BJ (cell line): ENCODE results near the gene SIPA1L3. TPM values are rescaled to one million over a fixed set of nuclear protein-coding genes. Genes with fewer than 3 reads are reported as not detected.

Experiments
- CTCF ChIA-PET: fragments of 350-600 bp; formaldehyde crosslinking; extraction: SDS; loops from one replicate; lab custom pipeline; 2021; ENCODE audit warnings: antibody characterized with exemption, inconsistent platforms; lab: Yijun Ruan, JAX
- POLR2A ChIA-PET: fragments of 300-600 bp; sonication (Branson Sonifier 250); formaldehyde crosslinking; extraction: SDS; loops from one replicate; lab custom pipeline; 2021; ENCODE audit warnings: antibody characterized with exemption; lab: Charles Lee
- DNase-seq: peaks from one replicate; pipeline ENCODE4 v3.0.0-alpha.2; 2011; ENCODE audit warnings: low read depth
- H3K27me3 ChIP-seq: 2 replicates; pipeline ENCODE4 v1.6.0; 2011; ENCODE audit warnings: low read length; ENCODE audit not compliant: control insufficient read depth, insufficient read depth
- H3K36me3 ChIP-seq: 2 replicates; pipeline ENCODE4 v1.5.1; 2011; ENCODE audit warnings: low read length; ENCODE audit not compliant: control insufficient read depth, insufficient read depth
- H3K4me3 ChIP-seq: 2 replicates; pipeline ENCODE4 v1.5.1; 2011; ENCODE audit warnings: low read depth, mild to moderate bottlenecking, control low read depth, low read length
- CTCF ChIP-seq: IDR thresholded peaks from 2 replicates; pipeline ENCODE4 v1.5.1; 2011; ENCODE audit warnings: low read depth, mild to moderate bottlenecking, control low read depth, inconsistent platforms, low read length, moderate library complexity; ENCODE audit not compliant: insufficient read depth
- polyA plus RNA-seq: library from polyadenylated mRNA; depleted of rRNA; stranded (reverse); fragments of >200 nt; gene quantifications from 2 replicates; pipeline ENCODE4 v1.2.3, GENCODE V29; 2011

SIPA1L3 gene
- polyA plus RNA-seq, 1 experiment, result 4.5 TPM

- Histone ChIP-seq H3K36me3 (no peaks in the 10 kb centered on the region), H3K4me3 (no peak overlapping the region), H3K27me3 (no peaks in the 10 kb centered on the region)
- ChIA-PET POLR2A (no interaction called here), CTCF (interaction anchor here (1.0 to 1.1 kb wide), 2 partner anchors 31 to 88 kb away, joined by 3 to 4 read pairs; no protein-coding TSS in a partner anchor)
- no peak for DNase-seq
- no peak for TF ChIP-seq CTCF
Observed at GRCh38 chr19:37990362-37990761, 83.4 kb downstream of the SIPA1L3 start.

GRCh38 chr19:37991176-37991835 lies 84.3 kb downstream of the SIPA1L3 start:
- no peak for DNase-seq
- no peaks in the 10 kb centered on the region for H3K36me3 ChIP-seq
- TF ChIP-seq CTCF, result no peak
- ChIA-PET CTCF (interaction anchor here (0.6 to 1.1 kb wide), 3 partner anchors 30 to 137 kb away, joined by 3 to 4 read pairs (median 3); no protein-coding TSS in a partner anchor), POLR2A (interaction anchor here (0.6 to 1.2 kb wide), 2 partner anchors 13 to 1876 kb away, joined by 3 to 6 read pairs; partner anchors contain the start of gene TBCB)
- H3K4me3 ChIP-seq, result no peak overlapping the region
- H3K27me3 ChIP-seq, result no peaks in the 10 kb centered on the region

- no peaks in the 10 kb centered on the region for H3K36me3 ChIP-seq
- no peak; the same call in 1 of the 2 replicates for TF ChIP-seq CTCF
- DNase-seq, result no peak
- H3K27me3 ChIP-seq, result no peaks in the 10 kb centered on the region
- CTCF ChIA-PET, result interaction anchor here (0.6 to 1.2 kb wide), 2 partner anchors 89 to 136 kb away, joined by 3 to 4 read pairs; no protein-coding TSS in a partner anchor
- H3K4me3 ChIP-seq, result no peak overlapping the region
- POLR2A ChIA-PET, result interaction anchor here (1.2 kb wide), 1 partner anchor 12 kb away, joined by 6 read pairs; no protein-coding TSS in a partner anchor
Observed at GRCh38 chr19:37991841-37992248, 84.8 kb downstream of the SIPA1L3 start.

GRCh38 chr19:37992761-37993160 lies 85.8 kb downstream of the SIPA1L3 start:
- H3K4me3 ChIP-seq, result no peak overlapping the region
- ChIA-PET POLR2A (no interaction called here), CTCF (interaction anchor here (0.9 to 1.8 kb wide), 3 partner anchors 11 to 90 kb away, joined by 4 to 6 read pairs (median 4); partner anchors contain the start of genes SIPA1L3 and WDR87)
- DNase-seq, result no peak
- no peak for TF ChIP-seq CTCF
- no peaks in the 10 kb centered on the region for H3K36me3 ChIP-seq
- no peaks in the 10 kb centered on the region for H3K27me3 ChIP-seq

GRCh38 chr19:37994823-37995130 lies 87.8 kb downstream of the SIPA1L3 start:
- no peak for DNase-seq
- Histone ChIP-seq H3K36me3 (no peaks in the 10 kb centered on the region), H3K27me3 (no peaks in the 10 kb centered on the region), H3K4me3 (no peak overlapping the region)
- no peak for TF ChIP-seq CTCF
- POLR2A ChIA-PET, result no interaction called here
- CTCF ChIA-PET, result interaction anchor here (0.8 to 1.8 kb wide), 2 partner anchors 8 to 88 kb away, joined by 5 to 6 read pairs; partner anchors contain the start of genes SIPA1L3 and WDR87
